ENCODE results near the gene HS3ST5. TPM values are rescaled to one million over a fixed set of nuclear protein-coding genes. Genes with fewer than 3 reads are reported as not detected.

Gene HS3ST5
- total RNA-seq, 1 experiment from 2014 or later: not detected

- no peak overlapping the region for H2AFZ ChIP-seq (ENCODE audit: low read depth, low read length, poor library complexity, severe bottlenecking)
- ChIA-PET CTCF (no interaction called here), POLR2A (no interaction called here), RAD21 (ENCODE audit: low non-redundant PET in 1 of 2, low total read pairs in 2 of 2, uncharacterized antibody in 2 of 2, unreplicated experiment in 2 of 2) (no interaction called here)
- no peak overlapping the region for H3K4me3 ChIP-seq (replicated peaks in 1 of 2; ENCODE audit: low read depth in 1 of 2, low read length in 2 of 2)
- H3K36me3 ChIP-seq (ENCODE audit: control insufficient read depth in 1 of 2, insufficient read depth in 2 of 2, low read length in 2 of 2): no peaks in the 10 kb centered on the region
- no peaks in the 10 kb centered on the region for H3K9me3 ChIP-seq (ENCODE audit: control insufficient read depth in 1 of 2, insufficient read depth in 1 of 2, low read depth in 1 of 2, low read length in 2 of 2)
- H3K9me2 ChIP-seq (ENCODE audit: insufficient read depth): no peaks in the 10 kb centered on the region
- H3K4me1 ChIP-seq (ENCODE audit: control insufficient read depth in 1 of 2, insufficient read depth in 2 of 2, low read length in 2 of 2): no peaks in the 10 kb centered on the region
- H4K20me1 ChIP-seq (ENCODE audit: insufficient read depth): no peaks in the 10 kb centered on the region
- TF ChIP-seq ZFX (IDR thresholded peaks at IDR 0.05) (no peak), POLR2A (IDR thresholded peaks at IDR 0.05; ENCODE audit: borderline replicate concordance, extremely low read depth, insufficient read depth, insufficient read length) (no peak), CBX3 (IDR thresholded peaks at IDR 0.05; ENCODE audit: low read depth) (no peak), SP1 (IDR thresholded peaks at IDR 0.05; ENCODE audit: low read depth) (no peak), JUND (IDR thresholded peaks at IDR 0.05) (no peak), FOSL1 (IDR thresholded peaks at IDR 0.05; ENCODE audit: low read depth) (no peak), POLR2AphosphoS5 (IDR thresholded peaks at IDR 0.05; ENCODE audit: low read depth, low read length) (no peak), EZH2 (IDR thresholded peaks at IDR 0.05) (no peak)
- no peaks in the 10 kb centered on the region for H3K27me3 ChIP-seq (ENCODE audit: insufficient read depth, low read length)
- no peak overlapping the region for H3K4me2 ChIP-seq (ENCODE audit: low read length)
- H3K9ac ChIP-seq (ENCODE audit: low read length): no peak overlapping the region
- no TSS peak for BruUV-seq (replicated peaks)
- H3K79me2 ChIP-seq (ENCODE audit: insufficient read depth, low read length): no peaks in the 10 kb centered on the region
- no peak overlapping the region for H3K27ac ChIP-seq (ENCODE audit: low read depth, low read length)
- no peak for ATAC-seq
- no peak for DNase-seq (ENCODE audit: low read depth, low spot score)
- intact Hi-C loops (cut with micrococcal nuclease): no loop called here
These were observed 227.2 kb downstream of the HS3ST5 start for GRCh38 chr6:114115652-114116051.

GRCh38 chr6:114108119-114109002 is 234.5 kb downstream of the HS3ST5 start:
- no peak overlapping the region for H3K27ac ChIP-seq (ENCODE audit: low read depth, low read length)
- no peak overlapping the region for H3K4me3 ChIP-seq (replicated peaks in 1 of 2; ENCODE audit: low read depth in 1 of 2, low read length in 2 of 2)
- BruUV-seq (replicated peaks): no TSS peak
- no peak overlapping the region for H3K9ac ChIP-seq (ENCODE audit: low read length)
- H2AFZ ChIP-seq (ENCODE audit: low read depth, low read length, poor library complexity, severe bottlenecking): peak overlapping the region; percentile 93
- no peaks in the 10 kb centered on the region for H3K9me2 ChIP-seq (ENCODE audit: insufficient read depth)
- H3K79me2 ChIP-seq (ENCODE audit: insufficient read depth, low read length): no peaks in the 10 kb centered on the region
- TF ChIP-seq YY1 (IDR thresholded peaks at IDR 0.05; ENCODE audit: extremely low read depth, insufficient replicate concordance, low read depth, low read length) (peak; percentile 9), RAD21 (IDR thresholded peaks at IDR 0.05; ENCODE audit: low read depth) (peak; percentile 79), ATF3 (IDR thresholded peaks at IDR 0.05) (no peak), ELF1 (IDR thresholded peaks at IDR 0.05; ENCODE audit: borderline replicate concordance, low read depth) (no peak), CTCF (IDR thresholded peaks at IDR 0.05 in 2 of 3, conservative IDR thresholded peaks at IDR 0.05 in 1 of 3; ENCODE audit: borderline replicate concordance in 1 of 3, insufficient read depth in 1 of 3, low read depth in 2 of 3, low read length in 2 of 3) (peak; percentile 81 to 96 (median 90)), EZH2 (IDR thresholded peaks at IDR 0.05) (no peak)
- peak overlapping the region; percentile 63 for H3K4me2 ChIP-seq (ENCODE audit: low read length)
- H4K20me1 ChIP-seq (ENCODE audit: insufficient read depth): no peaks in the 10 kb centered on the region
- RAD21 ChIA-PET (ENCODE audit: low non-redundant PET in 1 of 2, low total read pairs in 2 of 2, uncharacterized antibody in 2 of 2, unreplicated experiment in 2 of 2): interaction anchor here (0.6 to 1.4 kb wide), 8 partner anchors 21 to 137 kb away, joined by 3 to 13 read pairs (median 3); partner anchors contain the start of gene HDAC2 (in 1 of the 2)
- H3K36me3 ChIP-seq (ENCODE audit: control insufficient read depth in 1 of 2, insufficient read depth in 2 of 2, low read length in 2 of 2): no peaks in the 10 kb centered on the region
- H3K27me3 ChIP-seq (ENCODE audit: insufficient read depth, low read length): no peaks in the 10 kb centered on the region
- intact Hi-C loops (cut with micrococcal nuclease): loop anchor here (1.0 kb wide), 1 partner anchor 113 kb away; no protein-coding TSS in a partner anchor
- H3K4me1 ChIP-seq (ENCODE audit: control insufficient read depth in 1 of 2, insufficient read depth in 2 of 2, low read length in 2 of 2): peaks cover 0 to 4% of the 10 kb centered on the region in 2 experiments; a peak in 2 of 4 replicates
- peak; percentile 64 for DNase-seq (ENCODE audit: low read depth, low spot score)
- no peaks in the 10 kb centered on the region for H3K9me3 ChIP-seq (ENCODE audit: control insufficient read depth in 1 of 2, insufficient read depth in 1 of 2, low read depth in 1 of 2, low read length in 2 of 2)
- peak; percentile 100 for ATAC-seq
- CTCF ChIA-PET: interaction anchor here (0.6 to 5.2 kb wide), 22 partner anchors 9 to 1788 kb away, joined by 3 to 93 read pairs (median 4); no protein-coding TSS in a partner anchor
- POLR2A ChIA-PET: interaction anchor here (0.7 to 1.4 kb wide), 5 partner anchors 9 to 127 kb away, joined by 3 to 9 read pairs (median 3); no protein-coding TSS in a partner anchor

Measured in HCT116 (cell line).